GM19452 (cell line): ENCODE data around the gene LARP7.
"Not testable (repeated sequence)": the region's sequence is repeated elsewhere in the genome, so short reads cannot be mapped to it uniquely, and the experiment has no call there.

Experiments used
- ATAC-seq: cut with Tn5 transposase; IDR thresholded peaks from one replicate; pipeline ENCODE4 v1.9.1; 2021; ENCODE audit not compliant: unreplicated experiment

The LARP7 gene

DNA sequence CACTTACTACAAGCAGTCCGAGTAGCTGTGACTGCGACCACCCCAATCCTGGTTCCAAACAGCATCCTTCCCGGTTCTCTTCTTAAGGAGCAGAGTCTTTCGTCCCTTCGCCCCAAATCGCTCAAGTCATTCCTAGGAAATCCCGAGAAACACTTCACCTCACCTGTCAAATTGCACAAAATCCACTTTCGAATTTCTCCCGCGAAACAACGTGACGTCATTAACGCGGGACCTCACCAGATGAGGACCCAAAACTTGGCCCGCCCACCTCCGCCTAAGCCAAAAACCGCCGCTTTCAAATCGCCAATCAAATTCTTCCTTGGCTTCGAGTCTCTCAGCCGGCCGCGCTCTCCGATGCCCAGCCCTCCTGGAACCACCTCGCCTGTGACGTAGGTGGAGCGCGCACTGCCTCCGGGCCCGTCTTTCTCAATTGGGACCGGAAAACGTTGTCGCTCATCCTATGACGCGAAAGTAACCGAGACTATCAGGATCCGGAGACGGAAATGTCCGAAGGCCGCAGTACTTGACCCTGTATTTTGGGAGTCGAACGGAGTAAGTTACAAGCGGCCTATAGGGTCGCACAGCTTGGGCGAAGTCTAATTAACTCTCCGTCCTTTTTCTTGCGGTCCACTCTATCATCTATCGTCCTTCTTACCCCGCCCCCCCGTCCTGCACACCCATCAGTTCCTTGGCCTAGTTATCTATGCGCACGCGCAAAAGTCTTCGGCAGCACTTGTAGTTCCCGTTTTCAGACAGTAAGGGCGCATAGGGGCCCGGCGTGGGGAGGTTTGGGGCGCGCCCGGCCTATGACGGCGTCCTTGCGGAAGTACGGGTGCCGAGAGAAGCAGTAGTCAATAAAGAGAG lies at the start of gene LARP7, which contains the start of gene ZGRF1:
LARP7 (plus strand) TSS at position 456 of the 864 bp plus-strand sequence. CDS start 7,527 bp downstream, outside the sequence.
ZGRF1 (minus strand) TSS at position 222 of the 864 bp plus-strand sequence. CDS start 3,733 bp downstream, outside the sequence.
- peak; percentile 89 for ATAC-seq

GRCh38 chr4:112589206-112589605 lies 47.7 kb upstream of the LARP7 start:
- ATAC-seq = no peak

DNA sequence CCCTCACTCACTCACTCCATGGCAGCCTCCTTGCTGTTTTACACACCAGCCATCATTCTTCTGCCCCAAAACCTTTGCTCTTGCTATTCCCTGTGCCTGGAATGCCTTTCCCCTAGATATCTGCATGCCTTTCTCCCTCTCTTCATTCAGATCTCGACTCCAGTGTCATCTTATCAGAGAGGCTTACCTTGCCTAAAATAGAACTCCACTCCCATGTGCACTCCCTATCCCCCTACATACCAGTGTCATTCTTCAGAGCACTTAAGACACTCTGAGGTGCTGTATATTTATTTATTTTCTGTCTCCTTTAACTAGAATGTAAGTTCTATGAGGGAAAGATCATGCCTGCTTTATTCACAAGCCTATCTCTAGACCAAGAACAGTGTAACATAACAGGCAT lies 45.4 kb upstream of the LARP7 start:
- no peak for ATAC-seq

DNA sequence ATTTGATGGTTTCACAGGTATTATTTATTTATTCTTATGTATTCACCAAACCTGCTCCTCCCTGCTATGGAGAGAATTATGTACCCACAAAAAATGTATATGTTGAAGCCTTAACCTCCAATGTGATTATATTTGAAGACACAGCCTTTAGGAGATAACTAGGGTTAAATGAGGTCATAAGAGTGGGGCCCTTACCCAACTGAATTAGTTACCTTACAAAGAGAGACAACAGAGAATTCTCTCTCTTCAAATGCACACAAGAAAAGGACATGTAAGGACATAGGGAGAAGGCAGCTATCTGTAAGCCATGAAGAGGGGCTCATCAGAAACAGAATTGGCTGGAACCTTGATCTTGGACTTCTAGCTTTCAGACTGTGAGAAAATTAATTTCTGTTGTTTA lies 44.2 kb upstream of the LARP7 start:
- ATAC-seq = no peak

DNA sequence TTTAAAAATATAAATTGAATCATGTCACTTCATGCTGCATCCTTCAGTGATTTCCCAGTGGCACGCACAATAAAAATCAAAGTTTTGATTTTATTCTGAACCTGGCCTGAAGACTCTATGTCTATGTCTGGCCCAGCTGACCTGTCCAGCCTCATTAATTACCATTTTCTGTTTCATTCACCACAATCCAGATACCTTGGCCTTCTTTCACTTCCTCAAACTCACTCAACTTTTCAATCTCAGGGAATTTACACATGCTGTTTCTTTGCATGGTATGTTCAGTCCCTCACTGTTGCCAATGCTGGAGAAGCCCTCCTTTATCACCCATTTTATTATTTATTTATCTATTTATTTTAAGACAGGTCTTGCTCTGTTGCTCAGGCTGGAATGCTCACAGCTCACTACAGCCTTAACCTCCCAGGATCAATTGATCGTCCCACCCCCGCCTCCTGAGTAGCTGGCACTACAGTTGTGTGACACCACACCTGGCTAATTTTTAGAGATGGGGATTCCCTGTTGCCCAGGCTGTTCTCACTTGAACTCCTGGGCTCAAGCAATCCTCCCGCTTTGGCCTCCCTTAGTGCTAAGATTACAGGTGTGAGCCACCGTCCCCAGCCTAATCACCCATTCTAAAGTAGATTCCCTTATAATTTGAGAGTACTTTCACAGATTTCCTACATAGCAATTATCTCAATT lies 43.4 kb upstream of the LARP7 start:
- peak; percentile 70 for ATAC-seq

GRCh38 chr4:112594993-112595392 lies 42.0 kb upstream of the LARP7 start:
- no peak for ATAC-seq

- ATAC-seq = no peak
Observed at GRCh38 chr4:112604589-112604988, 32.4 kb upstream of the LARP7 start.

DNA sequence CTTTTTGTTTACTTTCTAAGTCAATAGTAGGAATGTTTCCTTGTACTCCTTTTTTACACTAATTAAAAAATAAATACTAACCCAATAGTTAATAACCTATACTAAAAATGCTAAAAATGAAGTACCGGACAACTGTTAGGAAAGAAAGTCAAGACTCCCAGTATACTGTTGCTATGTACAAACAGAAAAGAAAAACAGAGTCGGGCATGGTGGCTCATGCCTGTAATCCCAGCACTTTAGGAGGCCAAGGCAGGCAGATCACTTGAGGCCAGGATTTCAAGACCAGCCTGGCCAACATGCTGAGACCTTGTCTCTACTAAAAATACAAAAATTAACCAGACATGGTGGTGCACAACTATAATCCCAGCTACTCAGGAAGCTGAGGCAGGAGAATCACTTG lies 24.1 kb upstream of the LARP7 start:
- ATAC-seq = not testable (repeated sequence)

DNA sequence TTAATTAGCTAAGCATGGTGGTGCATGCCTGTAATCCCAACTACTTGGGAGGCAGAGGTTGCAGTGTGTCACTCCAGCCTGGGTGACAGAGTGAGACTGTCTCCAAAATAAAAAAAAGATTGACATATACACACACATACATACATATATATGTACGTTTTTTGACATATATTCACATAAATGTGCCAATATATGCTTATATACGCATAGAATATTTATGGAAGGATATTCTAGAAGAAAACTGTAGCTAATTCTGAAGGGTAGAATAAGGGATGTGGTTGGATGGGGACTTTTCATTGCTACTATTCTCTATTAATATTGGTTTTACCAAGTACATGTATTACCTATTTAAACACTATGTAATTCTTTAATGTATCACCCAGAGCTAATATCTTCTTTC lies 20.0 kb upstream of the LARP7 start:
- no peak for ATAC-seq

DNA sequence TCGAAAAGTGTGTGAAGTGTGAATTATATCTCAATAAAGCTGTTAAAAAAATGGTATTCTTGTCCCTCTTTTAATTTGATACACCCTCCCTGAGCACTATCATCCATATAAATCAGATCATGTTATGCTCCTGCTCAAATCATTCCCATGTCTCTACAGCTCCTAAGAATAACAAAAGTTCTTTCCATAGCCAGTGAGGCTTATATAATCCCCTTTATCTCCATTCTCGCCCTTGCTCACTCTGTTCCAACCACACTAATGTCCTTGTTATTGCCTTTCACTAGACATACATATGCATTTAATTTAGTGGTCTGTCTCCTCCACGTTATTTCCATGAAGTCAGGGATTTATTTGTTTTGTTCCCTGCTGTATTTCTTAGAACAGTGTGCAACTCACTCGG lies 10.7 kb upstream of the LARP7 start:
- ATAC-seq = no peak

- ATAC-seq = no peak
Observed at GRCh38 chr4:112633477-112634235, 3.3 kb upstream of the LARP7 start.

GRCh38 chr4:112637552-112637866 lies 566 bp downstream of the LARP7 start:
- no peak for ATAC-seq

DNA sequence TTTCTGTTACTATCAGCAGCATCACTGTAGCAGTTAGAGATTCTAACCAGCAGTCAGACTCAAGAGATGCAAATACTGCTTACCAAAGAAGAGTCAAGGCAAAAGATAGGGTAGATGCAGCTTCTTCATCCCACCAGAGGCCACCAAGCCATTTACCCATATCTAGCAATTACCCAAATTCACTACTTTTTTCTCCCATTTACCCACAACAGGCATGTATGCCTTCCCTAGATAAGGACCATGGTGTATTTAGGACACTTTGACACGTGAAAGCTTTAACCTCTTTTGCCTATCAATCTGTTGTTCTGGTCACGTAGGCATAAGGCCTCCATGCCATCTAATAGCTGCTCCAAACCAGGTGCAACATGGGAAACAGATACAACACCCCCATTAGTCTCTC lies 5.6 kb downstream of the LARP7 start:
- no peak for ATAC-seq

DNA sequence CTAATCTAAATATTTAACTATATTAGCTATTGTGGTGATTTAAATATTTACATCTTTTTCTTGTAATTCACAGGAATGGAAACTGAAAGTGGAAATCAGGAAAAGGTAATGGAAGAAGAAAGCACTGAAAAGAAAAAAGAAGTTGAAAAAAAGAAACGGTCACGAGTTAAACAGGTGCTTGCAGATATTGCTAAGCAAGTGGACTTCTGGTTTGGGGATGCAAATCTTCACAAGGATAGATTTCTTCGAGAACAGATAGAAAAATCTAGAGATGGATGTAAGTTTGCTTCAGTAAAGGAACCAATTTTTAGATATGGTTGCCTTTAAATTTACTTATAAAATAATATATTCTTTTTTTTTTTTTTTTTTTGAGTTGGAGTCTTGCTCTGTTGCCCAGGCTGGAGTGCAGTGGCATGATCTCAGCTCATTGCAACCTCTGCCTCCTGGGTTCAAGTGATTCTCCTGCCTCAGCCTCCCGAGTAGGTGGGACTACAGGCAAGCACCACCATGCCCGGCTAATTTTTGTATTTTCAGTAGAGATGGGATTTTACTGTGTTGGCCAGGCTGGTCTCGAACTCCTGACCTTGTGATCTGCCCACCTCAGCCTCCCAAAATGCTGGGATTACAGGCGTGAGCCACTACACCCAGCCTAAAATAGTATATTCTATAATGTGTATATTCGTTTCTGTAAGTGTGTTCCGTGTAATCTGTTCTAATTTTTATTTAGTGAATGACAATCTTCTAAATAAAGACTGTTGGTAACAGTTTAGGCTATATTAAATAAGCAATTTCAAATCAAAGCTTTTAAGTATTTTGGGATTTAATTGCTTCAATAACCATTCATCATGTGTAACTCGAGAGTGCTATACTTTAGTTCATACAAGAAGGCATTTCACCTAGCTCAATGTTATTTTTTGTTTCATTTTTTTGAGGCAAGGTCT lies 7.9 kb downstream of the LARP7 start:
- not testable (repeated sequence) for ATAC-seq

- no peak for ATAC-seq
Observed at GRCh38 chr4:112645541-112646329, 8.8 kb downstream of the LARP7 start.

DNA sequence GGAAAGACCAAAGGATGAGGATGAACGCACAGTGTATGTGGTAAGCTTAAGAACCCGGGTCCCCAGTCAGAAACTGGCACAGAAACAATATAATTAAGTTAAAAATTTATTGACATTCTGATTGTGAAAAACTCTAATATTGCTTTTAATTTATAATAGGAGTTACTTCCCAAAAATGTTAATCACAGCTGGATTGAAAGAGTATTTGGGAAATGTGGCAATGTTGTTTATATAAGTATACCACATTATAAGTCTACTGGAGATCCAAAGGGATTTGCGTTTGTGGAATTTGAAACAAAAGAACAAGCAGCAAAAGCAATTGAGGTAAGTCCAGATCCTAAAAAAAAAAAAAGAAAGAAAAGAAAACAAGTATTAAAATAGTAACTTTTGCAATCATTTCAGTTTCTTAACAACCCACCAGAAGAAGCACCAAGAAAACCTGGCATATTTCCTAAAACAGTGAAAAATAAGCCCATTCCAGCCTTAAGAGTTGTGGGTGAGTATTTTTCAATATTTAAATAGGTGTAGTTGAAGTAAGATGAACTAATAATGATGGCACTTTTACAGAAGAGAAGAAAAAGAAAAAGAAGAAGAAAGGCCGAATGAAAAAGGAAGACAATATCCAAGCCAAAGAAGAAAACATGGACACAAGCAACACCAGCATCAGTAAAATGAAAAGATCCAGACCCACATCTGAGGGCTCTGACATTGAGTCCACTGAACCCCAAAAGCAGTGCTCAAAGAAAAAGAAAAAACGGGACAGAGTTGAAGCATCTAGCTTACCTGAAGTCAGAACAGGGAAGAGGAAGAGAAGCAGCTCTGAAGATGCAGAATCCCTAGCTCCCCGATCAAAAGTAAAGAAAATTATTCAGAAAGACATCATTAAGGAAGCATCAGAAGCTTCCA lies 9.9 kb downstream of the LARP7 start:
- ATAC-seq = no peak

DNA sequence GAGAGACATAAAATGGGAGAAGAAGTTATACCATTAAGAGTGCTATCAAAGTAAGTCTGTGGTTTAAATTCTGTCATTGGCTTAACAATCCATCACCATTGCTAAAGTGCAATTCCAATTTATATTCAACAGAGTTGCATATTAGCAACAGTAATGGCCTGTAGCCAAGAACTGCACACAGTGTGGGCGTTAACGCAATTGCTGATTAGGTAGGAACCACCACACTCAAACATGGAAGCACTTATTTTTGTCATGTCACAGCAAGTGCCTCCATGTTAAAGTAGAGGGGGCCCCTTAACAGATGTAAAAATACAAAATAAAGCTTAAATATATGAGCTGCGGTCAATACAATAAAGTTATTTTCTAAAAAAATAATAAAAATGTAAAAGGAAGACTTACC lies 10.8 kb downstream of the LARP7 start:
- ATAC-seq = no peak

DNA sequence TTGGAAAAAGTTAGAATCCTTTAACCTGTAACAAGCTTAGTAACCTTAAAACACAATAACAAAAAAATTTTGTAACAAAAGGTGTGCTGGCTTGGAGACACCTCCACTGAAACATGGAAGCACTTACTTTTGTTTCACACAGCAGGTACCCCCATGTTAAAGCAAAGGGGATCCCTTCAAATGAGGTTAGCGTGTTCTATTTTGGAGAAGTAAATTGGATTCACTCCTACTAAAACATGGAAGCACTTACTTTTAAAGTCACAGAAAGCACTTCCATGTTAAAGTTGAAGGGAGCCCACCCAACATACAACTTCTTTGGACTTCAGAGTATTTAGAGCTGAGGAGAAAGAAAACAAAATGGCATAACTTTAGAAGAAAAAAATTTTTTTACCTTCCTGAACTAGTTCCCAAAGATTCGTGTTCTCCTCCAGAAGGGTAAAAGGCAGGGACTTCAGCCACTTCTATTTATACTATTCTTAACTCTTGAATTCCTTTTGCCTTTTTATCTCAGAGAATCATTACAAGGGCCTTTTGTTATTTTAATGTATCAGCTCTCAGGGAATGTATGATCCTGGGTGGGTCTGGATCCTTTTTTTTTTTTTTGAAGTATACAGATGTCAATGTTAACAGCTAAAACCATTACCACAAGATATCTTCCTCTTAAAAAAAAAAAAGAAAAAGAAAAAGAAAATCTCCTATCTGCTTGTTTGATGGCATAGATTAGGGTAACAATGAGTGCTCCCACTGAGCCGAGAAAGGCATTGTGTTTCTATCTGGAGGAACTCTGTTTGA lies 11.5 kb downstream of the LARP7 start:
- no peak for ATAC-seq
